ENCODE data around the gene DSE.

- TF ChIP-seq CTCF (IDR thresholded peaks at IDR 0.05): no peak
- TF ChIP-seq EP300 (IDR thresholded peaks at IDR 0.05): no peak
- no peak for TF ChIP-seq POLR2A (IDR thresholded peaks at IDR 0.05)
These were observed 29.6 kb downstream of the DSE start for GRCh38 chr6:116400328-116400727.
